ENCODE results near the gene GTF3C4.

The GTF3C4 gene

GRCh38 chr9:132728071-132728470 lies 57.8 kb downstream of the GTF3C4 start:
- H3K4me3 ChIP-seq (ENCODE audit: low read depth, low read length, poor library complexity, severe bottlenecking), result no peak overlapping the region
- H3K4me1 ChIP-seq (ENCODE audit: insufficient read depth, low read length, severe bottlenecking), result no peaks in the 10 kb centered on the region
- H2AFZ ChIP-seq (ENCODE audit: low read length), result no peak overlapping the region
- TF ChIP-seq CTCF (IDR thresholded peaks at IDR 0.05; ENCODE audit: low read length), result no peak
- TF ChIP-seq EZH2 (IDR thresholded peaks at IDR 0.05; ENCODE audit: borderline replicate concordance, low read length), result no peak
- H3K4me2 ChIP-seq (ENCODE audit: low read length), result no peak overlapping the region
- H3K9me2 ChIP-seq (ENCODE audit: low read depth, low read length), result no peaks in the 10 kb centered on the region
- no peaks in the 10 kb centered on the region for H3K79me2 ChIP-seq (ENCODE audit: insufficient read depth, low read length)
- no peak overlapping the region for H3K27ac ChIP-seq (ENCODE audit: low read depth, low read length, poor library complexity, severe bottlenecking)
- H3K9ac ChIP-seq (ENCODE audit: low read length), result no peak overlapping the region
- H3K36me3 ChIP-seq (ENCODE audit: insufficient read depth, low read length), result no peaks in the 10 kb centered on the region
- H3F3A ChIP-seq (ENCODE audit: insufficient read depth, low read length), result no peaks in the 10 kb centered on the region
- no peaks in the 10 kb centered on the region for H3K9me3 ChIP-seq (ENCODE audit: low read length)
- no peaks in the 10 kb centered on the region for H4K20me1 ChIP-seq (ENCODE audit: insufficient read depth, low read length)
- no peaks in the 10 kb centered on the region for H3K27me3 ChIP-seq (ENCODE audit: insufficient read depth, low read length)

GRCh38 chr9:132728497-132728896 lies 58.2 kb downstream of the GTF3C4 start:
- H4K20me1 ChIP-seq (ENCODE audit: insufficient read depth, low read length), result no peaks in the 10 kb centered on the region
- no peak overlapping the region for H3K4me3 ChIP-seq (ENCODE audit: low read depth, low read length, poor library complexity, severe bottlenecking)
- H3K79me2 ChIP-seq (ENCODE audit: insufficient read depth, low read length), result no peaks in the 10 kb centered on the region
- no peaks in the 10 kb centered on the region for H3K4me1 ChIP-seq (ENCODE audit: insufficient read depth, low read length, severe bottlenecking)
- H2AFZ ChIP-seq (ENCODE audit: low read length), result no peak overlapping the region
- no peaks in the 10 kb centered on the region for H3K36me3 ChIP-seq (ENCODE audit: insufficient read depth, low read length)
- H3K27me3 ChIP-seq (ENCODE audit: insufficient read depth, low read length), result no peaks in the 10 kb centered on the region
- H3K27ac ChIP-seq (ENCODE audit: low read depth, low read length, poor library complexity, severe bottlenecking), result no peak overlapping the region
- no peaks in the 10 kb centered on the region for H3F3A ChIP-seq (ENCODE audit: insufficient read depth, low read length)
- no peak overlapping the region for H3K9ac ChIP-seq (ENCODE audit: low read length)
- H3K4me2 ChIP-seq (ENCODE audit: low read length), result no peak overlapping the region
- no peak for TF ChIP-seq CTCF (IDR thresholded peaks at IDR 0.05; ENCODE audit: low read length)
- no peak for TF ChIP-seq EZH2 (IDR thresholded peaks at IDR 0.05; ENCODE audit: borderline replicate concordance, low read length)
- H3K9me3 ChIP-seq (ENCODE audit: low read length), result no peaks in the 10 kb centered on the region
- no peaks in the 10 kb centered on the region for H3K9me2 ChIP-seq (ENCODE audit: low read depth, low read length)

- Histone ChIP-seq H3K9ac (ENCODE audit: low read length) (no peak overlapping the region), H3K79me2 (ENCODE audit: insufficient read depth, low read length) (no peaks in the 10 kb centered on the region), H3K4me1 (ENCODE audit: insufficient read depth, low read length, severe bottlenecking) (no peaks in the 10 kb centered on the region), H3K4me3 (ENCODE audit: low read depth, low read length, poor library complexity, severe bottlenecking) (no peak overlapping the region), H4K20me1 (ENCODE audit: insufficient read depth, low read length) (no peaks in the 10 kb centered on the region), H3K9me3 (ENCODE audit: low read length) (no peaks in the 10 kb centered on the region), H3F3A (ENCODE audit: insufficient read depth, low read length) (no peaks in the 10 kb centered on the region), H2AFZ (ENCODE audit: low read length) (no peak overlapping the region), H3K27ac (ENCODE audit: low read depth, low read length, poor library complexity, severe bottlenecking) (no peak overlapping the region), H3K9me2 (ENCODE audit: low read depth, low read length) (no peaks in the 10 kb centered on the region), H3K36me3 (ENCODE audit: insufficient read depth, low read length) (no peaks in the 10 kb centered on the region), H3K4me2 (ENCODE audit: low read length) (no peak overlapping the region), H3K27me3 (ENCODE audit: insufficient read depth, low read length) (no peaks in the 10 kb centered on the region)
- TF ChIP-seq EZH2 (IDR thresholded peaks at IDR 0.05; ENCODE audit: borderline replicate concordance, low read length) (no peak), CTCF (IDR thresholded peaks at IDR 0.05; ENCODE audit: low read length) (no peak)
Measured at GRCh38 chr9:132729235-132729890, 59.1 kb downstream of the GTF3C4 start.

All from OCI-LY1 (cell line).